IMR-90 (cell line): ENCODE results near the gene MMP25. TPM values are rescaled to one million over a fixed set of nuclear protein-coding genes. Genes with fewer than 3 reads are reported as not detected.
"Not testable (repeated sequence)": the region's sequence is repeated elsewhere in the genome, so short reads cannot be mapped to it uniquely, and the experiment has no call there.

ENCODE experiments used
- ATAC-seq: fragments of 200-7000 bp; cut with Tn5 transposase; 2 replicates; pipeline ENCODE4 v1.9.1; 2020; ENCODE audit warnings: low read depth, mild to moderate bottlenecking, moderate library complexity
- BruUV-seq: library from RNA; stranded (reverse); fragments of 400-500 nt; replicated peaks from 2 replicates; lab custom pipeline; 2021; lab: Mats Ljungman, UMichigan
- CTCF ChIA-PET: fragments of 300-600 bp; formaldehyde crosslinking; extraction: SDS; loops from one replicate; lab custom pipeline; 2021; ENCODE audit warnings: antibody characterized with exemption; lab: Yijun Ruan, JAX
- POLR2A ChIA-PET: fragments of 300-600 bp; sonication (Branson Sonifier 250); formaldehyde crosslinking; loops from one replicate; lab custom pipeline; 2022; ENCODE audit warnings: antibody characterized with exemption; ENCODE audit not compliant: unreplicated experiment; lab: Charles Lee
- DNase-seq: peaks from one replicate; pipeline ENCODE4 v3.0.0; 2013
- H2AFZ ChIP-seq: replicated peaks from 2 replicates; pipeline ENCODE3; 2013; ENCODE audit warnings: low read length, mild to moderate bottlenecking; ENCODE audit not compliant: poor library complexity
- H2AK5ac ChIP-seq: 2 replicates; pipeline ENCODE4 v1.6.1; 2013; ENCODE audit warnings: low read depth, low read length, inconsistent platforms
- H2AK9ac ChIP-seq: replicated peaks from 2 replicates; pipeline ENCODE3; 2013; ENCODE audit warnings: mild to moderate bottlenecking, low read depth, low read length, moderate library complexity; ENCODE audit not compliant: poor library complexity
- H2BK120ac ChIP-seq: 2 replicates; pipeline ENCODE4 v1.6.1; 2013; ENCODE audit warnings: low read depth, low read length, inconsistent platforms
- H2BK15ac ChIP-seq: 3 replicates; pipeline ENCODE4 v1.6.1; 2013; ENCODE audit warnings: low read depth, low read length, inconsistent platforms
- H2BK20ac ChIP-seq: 2 replicates; pipeline ENCODE4 v1.6.1; 2013; ENCODE audit warnings: low read depth, mild to moderate bottlenecking, inconsistent platforms, low read length, moderate library complexity
- H2BK5ac ChIP-seq: 2 replicates; pipeline ENCODE4 v1.6.1; 2013; ENCODE audit warnings: mild to moderate bottlenecking, low read depth, low read length, inconsistent platforms; ENCODE audit not compliant: poor library complexity, severe bottlenecking
- H3K14ac ChIP-seq: replicated peaks from 2 replicates; pipeline ENCODE4 v1.6.1; 2013; ENCODE audit warnings: low read depth, low read length, inconsistent platforms
- H3K18ac ChIP-seq: 2 replicates; pipeline ENCODE4 v1.6.1; 2013; ENCODE audit warnings: low read depth, low read length, control low read depth
- H3K23ac ChIP-seq: 2 replicates; pipeline ENCODE4 v1.6.1; 2013; ENCODE audit warnings: low read depth, low read length, inconsistent platforms
- H3K27ac ChIP-seq: 2 replicates; pipeline ENCODE4 v1.5.1; 2013; ENCODE audit warnings: mild to moderate bottlenecking, control low read depth, low read length; ENCODE audit not compliant: insufficient read depth
- H3K27me3 ChIP-seq: 2 replicates; pipeline ENCODE4 v1.6.1; 2013; ENCODE audit warnings: low read length; ENCODE audit not compliant: control insufficient read depth, insufficient read depth
- H3K36me3 ChIP-seq: 2 replicates; pipeline ENCODE4 v1.6.1; 2013; ENCODE audit warnings: low read length, mixed read lengths; ENCODE audit not compliant: control insufficient read depth, insufficient read depth
- H3K4ac ChIP-seq: 2 replicates; pipeline ENCODE4 v1.6.1; 2013; ENCODE audit warnings: low read depth, low read length, inconsistent platforms
- H3K4me1 ChIP-seq: 2 replicates; pipeline ENCODE4 v1.6.1; 2013; ENCODE audit warnings: low read length, mixed read lengths; ENCODE audit not compliant: control insufficient read depth, insufficient read depth
- H3K4me2 ChIP-seq: 2 replicates; pipeline ENCODE4 v1.6.1; 2013; ENCODE audit warnings: low read depth, mild to moderate bottlenecking, control low read depth, low read length, moderate library complexity
- H3K4me3 ChIP-seq: 2 replicates; pipeline ENCODE4 v1.5.1; 2013; ENCODE audit warnings: low read depth, mild to moderate bottlenecking, control low read depth, low read length, moderate library complexity; ENCODE audit not compliant: insufficient read depth
- H3K56ac ChIP-seq: 2 replicates; pipeline ENCODE4 v1.6.1; 2013; ENCODE audit warnings: low read length, inconsistent platforms; ENCODE audit not compliant: insufficient read depth; ENCODE audit errors: extremely low read depth
- H3K79me1 ChIP-seq, 2 experiments: 2 replicates each; pipeline ENCODE4 v1.6.1; 2013; ENCODE audit warnings: low read length in 2 of 2, inconsistent platforms in 1 of 2, low read depth in 1 of 2
- H3K9ac ChIP-seq: 2 replicates; pipeline ENCODE4 v1.6.1; 2013; ENCODE audit warnings: low read depth, low read length, control low read depth
- H3K9me1 ChIP-seq: 2 replicates; pipeline ENCODE4 v1.6.1; 2013; ENCODE audit warnings: low read length, inconsistent platforms; ENCODE audit not compliant: insufficient read depth
- H3K9me3 ChIP-seq: 2 replicates; pipeline ENCODE4 v1.6.1; 2013; ENCODE audit warnings: low read length; ENCODE audit not compliant: control insufficient read depth, insufficient read depth
- H4K20me1 ChIP-seq: 2 replicates; pipeline ENCODE4 v1.6.1; 2013; ENCODE audit warnings: low read length, inconsistent platforms; ENCODE audit not compliant: insufficient read depth
- H4K5ac ChIP-seq: 2 replicates; pipeline ENCODE4 v1.6.1; 2013; ENCODE audit warnings: mild to moderate bottlenecking, low read depth, low read length, control low read depth
- H4K8ac ChIP-seq, 2 experiments: 2 replicates each; pipeline ENCODE4 v1.6.1; 2013; ENCODE audit warnings: low read depth in 2 of 2, low read length in 2 of 2, control low read depth in 1 of 2, inconsistent platforms in 1 of 2
- H4K91ac ChIP-seq: 2 replicates; pipeline ENCODE4 v1.6.1; 2013; ENCODE audit warnings: low read depth, low read length, inconsistent platforms; ENCODE audit not compliant: insufficient read depth
- WGBS, 2 experiments: methylation state at CpG; one replicate each; pipeline versions ENCODE4 v1.1.5 to v1.1.7; 2013; ENCODE audit warnings: missing lambda C conversion rate in 2 of 2; ENCODE audit not compliant: insufficient read length in 1 of 2; ENCODE audit errors: extremely low coverage in 2 of 2; 5-methylcytosine and 5-hydroxymethylcytosine counted together
- dilution Hi-C: fragments of 300-500 bp; cut with HindIII; formaldehyde crosslinking; loops from one replicate; pipeline ENCODE4 v1.14.3; 2018; ENCODE audit warnings: low sequenced_read_pairs; ENCODE audit not compliant: unreplicated experiment
- in situ Hi-C: fragments of 300-500 bp; cut with MboI; formaldehyde crosslinking; loops from 3 replicates; pipeline ENCODE4 v1.14.3; 2019; ENCODE audit warnings: low sequenced_read_pairs, inconsistent platforms, mixed read lengths
- intact Hi-C: fragments of 100-400 bp; cut with micrococcal nuclease; formaldehyde crosslinking; loops from 2 replicates; pipeline ENCODE4 v1.10.0; 2022
- polyA plus RNA-seq, 3 experiments: library from polyadenylated mRNA; depleted of rRNA; stranded (reverse); fragments of >200 nt; gene quantifications; 2 replicates each; pipeline ENCODE4 v1.2.3, GENCODE V29; 2012; ENCODE audit warnings: low replicate concordance in 1 of 3
- total RNA-seq: library from RNA; depleted of rRNA; stranded (reverse); fragments of >200 nt; gene quantifications from 2 replicates; pipeline ENCODE4 v1.2.3, GENCODE V29; 2012

MMP25 gene
- total and polyA plus RNA-seq, 2 of the 4 experiments (the other 2 are of a cell fraction) = 0.07 TPM; not detected in 1

DNA sequence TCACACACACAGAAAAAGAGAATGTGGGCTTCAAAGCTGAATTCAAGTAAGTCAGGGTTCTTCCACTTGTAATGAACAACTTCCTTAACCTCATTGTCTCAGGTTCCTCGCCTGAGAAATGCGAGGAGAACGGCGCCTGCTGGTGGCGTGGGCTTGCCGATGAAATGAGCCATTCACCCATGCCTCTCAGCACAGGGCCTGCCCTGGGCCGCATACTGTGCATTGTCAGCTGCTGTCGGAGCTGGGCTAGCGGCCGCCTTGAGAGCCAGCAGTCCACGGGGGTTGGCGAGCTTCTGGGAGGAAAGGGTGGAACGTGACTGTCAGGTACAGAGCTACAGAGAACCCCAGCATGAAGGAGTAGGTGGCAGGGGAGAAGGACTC lies 7.0 kb downstream of the MMP25 start:
- H3K27ac ChIP-seq, H3K4ac ChIP-seq, H3K4me3 ChIP-seq, H2AK9ac ChIP-seq, H2AK5ac ChIP-seq, BruUV-seq, H3K4me2 ChIP-seq, CTCF ChIA-PET, H2BK120ac ChIP-seq, ATAC-seq, H3K14ac ChIP-seq, in situ Hi-C loops, H4K20me1 ChIP-seq, H4K5ac ChIP-seq, POLR2A ChIA-PET, H3K9ac ChIP-seq, H2BK20ac ChIP-seq, H3K79me1 ChIP-seq, DNase-seq, H3K9me1 ChIP-seq, H3K18ac ChIP-seq, H4K8ac ChIP-seq, intact Hi-C loops, H3K9me3 ChIP-seq, H2BK15ac ChIP-seq, H3K36me3 ChIP-seq, H3K4me1 ChIP-seq, H4K91ac ChIP-seq, H3K56ac ChIP-seq, H2AFZ ChIP-seq, H2BK5ac ChIP-seq, H3K23ac ChIP-seq, dilution Hi-C loops: not testable (repeated sequence)
- peaks cover 21% of the 10 kb centered on the region for H3K27me3 ChIP-seq
- no CpG with 5 or more reads among the region's 13 CpGs for WGBS, 2 experiments
